Pulmonary artery endothelial cell (primary cell): ENCODE measurements around the gene ETV6. TPM values are rescaled to one million over a fixed set of nuclear protein-coding genes. Genes with fewer than 3 reads are reported as not detected.
"Not testable (repeated sequence)": the region's sequence is repeated elsewhere in the genome, so short reads cannot be mapped to it uniquely, and the experiment has no call there.

Experiments
- DNase-seq: peaks from one replicate; pipeline ENCODE4 v3.0.0-alpha.2; 2011; ENCODE audit warnings: low read depth, low spot score
- total RNA-seq: library from RNA; depleted of rRNA; stranded (reverse); fragments of >200 nt; gene quantifications from 2 replicates; pipeline ENCODE4 v1.2.3, GENCODE V29; 2014

Gene ETV6
- total RNA-seq = 9.0 and 9.6 TPM in 2 replicates

- DNase-seq = peak; percentile 77
Measured at GRCh38 chr12:11649413-11650285, at the start of gene ETV6. Gene ETV6, plus strand, starts transcription at chr12:11649674. Its CDS starts 454 bp downstream, at chr12:11650128.

- DNase-seq = no peak
Measured at GRCh38 chr12:11600199-11600598, 49.3 kb upstream of the ETV6 start.

- no peak for DNase-seq
Measured at GRCh38 chr12:11601647-11602046, 47.8 kb upstream of the ETV6 start.

- no peak for DNase-seq
Measured at GRCh38 chr12:11607313-11608081, 42.0 kb upstream of the ETV6 start.

GRCh38 chr12:11609045-11609444, 40.4 kb upstream of the ETV6 start:
- DNase-seq = no peak

- no peak for DNase-seq
Measured at GRCh38 chr12:11615481-11615880, 34.0 kb upstream of the ETV6 start.

- no peak for DNase-seq
Measured at GRCh38 chr12:11618046-11618445, 31.4 kb upstream of the ETV6 start.

GRCh38 chr12:11621797-11622423, 27.6 kb upstream of the ETV6 start:
- DNase-seq = no peak

GRCh38 chr12:11622876-11623281, 26.6 kb upstream of the ETV6 start:
- DNase-seq = no peak

GRCh38 chr12:11623382-11623781, 26.1 kb upstream of the ETV6 start:
- DNase-seq = no peak

- no peak for DNase-seq
Measured at GRCh38 chr12:11624116-11624515, 25.4 kb upstream of the ETV6 start.

- DNase-seq = not testable (repeated sequence)
Measured at GRCh38 chr12:11627709-11628108, 21.8 kb upstream of the ETV6 start.

GRCh38 chr12:11628353-11628752, 21.1 kb upstream of the ETV6 start:
- DNase-seq = no peak

- DNase-seq = no peak
Measured at GRCh38 chr12:11630046-11630706, 19.3 kb upstream of the ETV6 start.

- no peak for DNase-seq
Measured at GRCh38 chr12:11631288-11631687, 18.2 kb upstream of the ETV6 start.

GRCh38 chr12:11631881-11632280, 17.6 kb upstream of the ETV6 start:
- not testable (repeated sequence) for DNase-seq

GRCh38 chr12:11633968-11634367, 15.5 kb upstream of the ETV6 start:
- no peak for DNase-seq

- DNase-seq = no peak
Measured at GRCh38 chr12:11635341-11635740, 14.1 kb upstream of the ETV6 start.

GRCh38 chr12:11638315-11638916, 11.1 kb upstream of the ETV6 start:
- DNase-seq = no peak

- no peak for DNase-seq
Measured at GRCh38 chr12:11639454-11639853, 10.0 kb upstream of the ETV6 start.

- DNase-seq = no peak
Measured at GRCh38 chr12:11641522-11641921, 8.0 kb upstream of the ETV6 start.
